Neural cell (in vitro differentiated cells): ENCODE results near the gene CLASP2.

Experiments
- MXI1 ChIP-seq: fragments of 450-650 bp; conservative IDR thresholded peaks from 2 replicates; pipeline ENCODE4 v1.6.1; 2014; ENCODE audit warnings: antibody characterized with exemption, mild to moderate bottlenecking; ENCODE audit not compliant: poor library complexity, severe bottlenecking
- POLR2AphosphoS5 ChIP-seq: IDR thresholded peaks from 2 replicates; pipeline ENCODE4 v1.6.1; 2012
- RAD21 ChIP-seq: fragments of 450-650 bp; conservative IDR thresholded peaks from 2 replicates; pipeline ENCODE4 v1.6.1; 2014; ENCODE audit warnings: antibody characterized with exemption, mild to moderate bottlenecking, moderate library complexity
- TF ChIP-seq, protein P1 (sequence below): fragments of 450-650 bp; IDR thresholded peaks from 2 replicates; pipeline ENCODE4 v1.5.1; 2014; ENCODE audit warnings: antibody characterized with exemption, mild to moderate bottlenecking, moderate library complexity; ENCODE audit not compliant: poor library complexity, severe bottlenecking

DNA sequence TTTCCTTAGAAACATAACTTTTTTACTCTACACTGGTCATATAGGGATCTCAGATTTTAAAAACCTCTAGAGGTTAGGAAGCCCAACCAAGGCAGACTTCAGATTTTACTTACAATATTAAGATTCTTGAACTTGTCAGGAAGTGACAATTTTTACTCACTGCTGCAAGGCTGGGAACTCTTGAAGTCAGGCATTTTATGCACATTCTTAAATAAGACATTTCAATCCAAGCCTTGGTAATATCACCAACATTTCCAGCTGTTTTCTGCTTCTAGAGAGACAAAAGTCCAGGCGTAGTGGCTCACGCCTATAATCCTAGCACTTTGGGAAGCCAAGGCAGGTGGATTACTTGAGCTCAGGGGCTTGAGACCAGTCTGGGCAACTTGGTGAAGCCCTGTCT, 244.2 kb downstream of the CLASP2 start:
- TF ChIP-seq, protein P1, sequence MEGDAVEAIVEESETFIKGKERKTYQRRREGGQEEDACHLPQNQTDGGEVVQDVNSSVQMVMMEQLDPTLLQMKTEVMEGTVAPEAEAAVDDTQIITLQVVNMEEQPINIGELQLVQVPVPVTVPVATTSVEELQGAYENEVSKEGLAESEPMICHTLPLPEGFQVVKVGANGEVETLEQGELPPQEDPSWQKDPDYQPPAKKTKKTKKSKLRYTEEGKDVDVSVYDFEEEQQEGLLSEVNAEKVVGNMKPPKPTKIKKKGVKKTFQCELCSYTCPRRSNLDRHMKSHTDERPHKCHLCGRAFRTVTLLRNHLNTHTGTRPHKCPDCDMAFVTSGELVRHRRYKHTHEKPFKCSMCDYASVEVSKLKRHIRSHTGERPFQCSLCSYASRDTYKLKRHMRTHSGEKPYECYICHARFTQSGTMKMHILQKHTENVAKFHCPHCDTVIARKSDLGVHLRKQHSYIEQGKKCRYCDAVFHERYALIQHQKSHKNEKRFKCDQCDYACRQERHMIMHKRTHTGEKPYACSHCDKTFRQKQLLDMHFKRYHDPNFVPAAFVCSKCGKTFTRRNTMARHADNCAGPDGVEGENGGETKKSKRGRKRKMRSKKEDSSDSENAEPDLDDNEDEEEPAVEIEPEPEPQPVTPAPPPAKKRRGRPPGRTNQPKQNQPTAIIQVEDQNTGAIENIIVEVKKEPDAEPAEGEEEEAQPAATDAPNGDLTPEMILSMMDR = no peak
- TF ChIP-seq RAD21 = no peak
- no peak for TF ChIP-seq POLR2AphosphoS5
- no peak for TF ChIP-seq MXI1
